GM18526 (cell line): ENCODE results near the gene PRKAR2B.

Source experiments
- POLR2A ChIP-seq: IDR thresholded peaks from 3 replicates; pipeline ENCODE4 v1.6.1; 2011; ENCODE audit not compliant: insufficient read length; ENCODE audit errors: extremely low read depth

PRKAR2B gene

DNA sequence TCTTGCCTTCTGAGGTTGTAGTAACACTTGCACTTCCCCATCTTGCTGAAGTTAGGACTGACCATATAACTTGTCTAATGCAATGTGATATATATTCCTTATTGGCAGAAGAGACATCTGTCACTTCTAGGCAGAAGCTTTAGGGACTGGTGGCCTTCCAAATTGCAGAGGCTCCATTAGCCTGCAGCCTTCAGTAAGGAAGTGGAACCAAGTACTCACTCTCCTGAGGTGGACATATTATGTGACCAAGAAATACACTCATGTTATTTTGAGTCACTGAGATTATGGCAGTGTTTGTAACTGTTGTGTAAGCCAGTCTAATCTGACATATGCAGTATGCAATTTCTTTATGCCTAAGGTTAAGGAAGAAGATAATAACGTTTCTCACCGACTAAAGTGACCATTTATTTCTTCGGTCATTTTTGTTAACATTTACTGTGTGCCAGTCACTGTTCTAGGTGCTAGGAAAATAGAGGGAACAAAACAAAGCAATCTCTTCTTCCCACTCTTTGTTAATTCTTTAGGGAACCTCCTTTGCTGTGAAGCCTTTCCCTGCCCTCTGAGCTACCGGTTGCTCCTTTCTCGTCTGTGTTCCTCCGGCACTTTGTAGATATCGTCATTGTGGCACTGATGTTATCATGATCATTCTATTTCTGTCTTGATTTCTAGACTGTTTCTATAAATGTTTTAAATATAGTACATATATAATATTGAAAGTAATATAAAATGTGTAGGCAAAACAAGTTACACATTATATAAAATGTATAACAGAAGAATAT lies 71.4 kb downstream of the PRKAR2B start:
- TF ChIP-seq POLR2A: no peak

DNA sequence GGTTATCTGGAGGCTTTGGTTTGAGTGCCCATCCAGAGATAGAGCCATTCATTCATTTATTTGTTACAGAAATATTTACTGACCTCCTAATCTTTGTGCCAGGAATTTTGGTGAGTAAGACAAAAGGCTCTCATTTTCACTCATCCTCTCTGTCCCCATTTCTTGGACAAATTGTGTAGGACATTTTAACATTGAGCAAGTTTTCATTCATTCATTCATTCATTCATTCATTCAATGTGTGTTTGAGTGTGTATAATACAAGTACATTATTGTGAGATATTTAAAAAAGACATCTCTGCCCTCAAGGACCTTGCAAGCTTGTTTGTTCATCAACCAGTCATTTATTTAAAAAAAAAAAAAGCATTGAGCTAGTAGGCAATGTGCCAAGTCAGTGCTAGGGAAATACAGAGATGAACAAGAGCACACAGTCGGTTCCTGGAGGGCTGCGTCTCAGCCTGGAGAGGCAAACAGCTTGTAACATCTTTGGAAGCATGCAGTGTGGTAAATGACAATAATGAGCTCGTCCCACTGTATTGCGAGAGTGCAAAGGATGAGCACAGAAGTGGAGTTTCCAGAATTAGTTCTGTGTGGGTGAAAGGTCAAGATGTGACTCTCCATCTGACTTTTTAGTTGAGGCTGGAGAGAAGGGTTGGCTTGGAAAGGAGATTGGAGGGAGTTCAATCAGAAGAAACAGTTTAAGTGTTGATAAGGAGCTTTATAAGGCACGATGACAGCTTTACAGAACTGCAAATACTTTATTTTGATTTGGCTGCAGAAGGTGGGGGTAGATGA lies 73.8 kb downstream of the PRKAR2B start:
- no peak for TF ChIP-seq POLR2A

DNA sequence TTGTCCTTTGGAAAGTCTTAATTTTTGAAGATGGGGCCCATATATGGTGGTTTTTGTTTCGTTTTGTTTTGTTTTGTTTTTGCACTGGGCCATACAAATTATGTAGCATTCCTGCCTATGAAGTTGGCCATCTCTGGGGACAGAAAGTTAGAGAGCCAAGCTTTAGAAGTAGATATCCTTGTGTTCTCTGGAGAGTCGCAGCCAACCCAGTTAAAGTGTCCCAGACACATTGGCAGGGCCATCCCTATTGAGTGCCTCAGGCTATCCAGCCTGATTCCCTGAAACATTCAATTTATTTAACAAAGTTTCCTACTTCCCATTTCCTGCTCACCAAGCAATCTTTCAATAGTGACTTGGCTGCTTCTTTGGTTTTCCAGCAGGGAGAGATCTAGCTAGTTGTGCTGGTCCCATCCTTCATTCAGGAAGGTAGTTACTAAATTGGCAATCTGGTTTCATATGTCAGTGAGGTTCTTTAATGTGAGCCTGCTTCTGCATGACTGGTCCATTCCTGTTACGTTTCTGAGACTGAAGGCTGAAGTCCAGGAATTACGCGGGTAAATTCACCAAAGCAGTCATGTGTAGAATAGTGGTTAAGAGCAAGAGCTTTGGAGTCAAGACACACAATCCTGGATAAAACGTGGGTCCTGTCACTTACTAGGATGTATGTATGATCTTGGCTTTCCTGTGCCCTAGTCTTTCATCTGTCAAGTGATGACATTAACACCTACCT lies 75.0 kb downstream of the PRKAR2B start:
- TF ChIP-seq POLR2A: no peak

DNA sequence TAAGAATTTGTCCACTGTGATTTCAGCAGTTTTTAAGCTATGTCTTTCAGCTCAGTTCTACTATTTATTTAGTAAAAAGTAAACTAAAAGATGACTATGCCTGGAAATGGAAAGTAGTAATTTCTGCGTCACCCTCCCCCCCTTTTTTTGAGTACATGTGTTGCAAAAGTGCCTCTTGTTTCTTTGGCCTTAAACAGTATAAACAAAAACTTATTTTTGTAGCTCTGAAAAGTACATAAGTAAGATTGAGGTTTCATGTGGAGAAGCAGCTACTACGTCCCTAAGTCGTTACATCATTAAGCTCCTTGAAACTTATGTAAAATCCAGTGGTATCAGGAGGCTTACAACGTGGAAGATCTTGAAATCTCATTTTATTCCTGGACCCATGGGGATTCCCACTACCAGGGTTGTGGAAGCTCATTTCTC lies 78.0 kb downstream of the PRKAR2B start:
- TF ChIP-seq POLR2A: no peak

DNA sequence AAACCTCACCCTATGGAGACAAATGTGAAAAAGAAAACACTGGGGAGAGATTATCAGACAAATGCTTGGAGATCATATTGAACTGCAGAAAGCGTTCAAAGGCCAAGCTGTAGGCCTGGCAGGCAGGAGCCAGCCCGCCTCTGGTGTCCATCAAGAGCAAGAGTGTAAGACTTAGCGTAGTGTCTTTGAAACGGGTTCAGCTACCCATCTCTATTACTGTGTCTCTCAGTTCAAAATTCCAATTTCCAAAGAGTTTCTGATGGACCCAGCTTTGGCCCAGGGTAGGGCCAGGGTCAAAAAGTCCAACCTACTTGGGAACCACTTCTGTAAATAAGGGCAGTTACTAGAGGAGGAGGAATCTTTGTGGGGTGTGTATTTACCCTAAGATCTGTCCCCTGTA lies 78.9 kb downstream of the PRKAR2B start:
- no peak for TF ChIP-seq POLR2A

DNA sequence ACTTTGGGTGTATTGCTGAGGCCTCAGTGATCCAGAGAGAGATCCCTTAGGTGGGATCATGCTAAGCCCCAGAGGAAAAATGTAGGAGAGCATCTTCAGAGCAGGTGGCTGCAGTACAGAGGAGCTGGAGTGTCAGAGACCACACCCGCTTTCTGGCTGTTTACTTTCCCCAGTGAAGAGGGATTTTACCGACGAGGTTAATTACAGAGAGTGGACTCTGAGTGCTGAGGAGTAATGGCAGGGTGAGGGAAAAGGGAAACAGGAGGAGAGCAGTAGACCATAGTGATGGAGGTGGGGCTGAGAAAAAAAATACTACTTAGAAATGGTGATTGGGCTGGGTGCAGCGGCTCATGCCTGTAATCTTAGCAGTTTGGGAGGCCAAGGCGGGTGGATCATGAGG lies 81.0 kb downstream of the PRKAR2B start:
- TF ChIP-seq POLR2A: no peak

DNA sequence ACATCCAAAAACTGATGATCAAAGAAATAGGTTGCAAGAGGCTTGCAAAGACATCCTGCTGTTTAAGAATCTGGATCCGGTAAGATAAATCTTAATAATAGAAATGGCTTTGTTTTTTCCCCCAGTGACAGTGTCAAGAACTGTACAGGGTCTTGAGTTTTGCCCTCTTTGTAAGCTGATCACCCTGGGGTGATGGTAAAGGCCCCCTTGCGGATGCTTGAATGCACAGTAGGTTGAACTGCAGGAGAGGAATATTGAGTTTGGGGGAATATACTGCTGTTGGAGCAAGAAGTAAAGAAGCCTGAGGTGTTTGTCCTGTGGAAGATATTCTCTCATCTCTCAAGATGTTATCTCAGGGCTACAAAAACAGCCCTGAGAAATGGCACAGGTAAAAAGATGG lies 83.7 kb downstream of the PRKAR2B start:
- TF ChIP-seq POLR2A: no peak

DNA sequence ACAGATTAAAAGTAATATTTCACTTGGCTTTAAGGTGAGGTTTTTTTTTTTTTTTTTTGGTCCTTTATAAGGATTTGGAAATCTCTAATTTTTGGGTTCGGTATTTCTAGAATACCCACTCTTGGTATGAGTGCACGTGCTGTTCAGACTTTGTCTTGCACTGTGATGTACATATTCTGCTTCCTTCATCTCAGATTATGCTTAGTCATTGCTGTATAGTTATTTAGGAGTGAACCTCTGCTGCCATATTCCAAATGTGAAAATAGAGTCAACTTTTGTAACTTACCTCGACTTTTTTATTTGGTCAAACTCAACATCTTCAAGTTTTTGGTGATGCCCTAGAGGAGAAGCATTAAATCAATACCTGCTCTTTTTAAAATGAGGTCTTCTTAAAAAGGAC lies 84.2 kb downstream of the PRKAR2B start:
- TF ChIP-seq POLR2A: no peak

DNA sequence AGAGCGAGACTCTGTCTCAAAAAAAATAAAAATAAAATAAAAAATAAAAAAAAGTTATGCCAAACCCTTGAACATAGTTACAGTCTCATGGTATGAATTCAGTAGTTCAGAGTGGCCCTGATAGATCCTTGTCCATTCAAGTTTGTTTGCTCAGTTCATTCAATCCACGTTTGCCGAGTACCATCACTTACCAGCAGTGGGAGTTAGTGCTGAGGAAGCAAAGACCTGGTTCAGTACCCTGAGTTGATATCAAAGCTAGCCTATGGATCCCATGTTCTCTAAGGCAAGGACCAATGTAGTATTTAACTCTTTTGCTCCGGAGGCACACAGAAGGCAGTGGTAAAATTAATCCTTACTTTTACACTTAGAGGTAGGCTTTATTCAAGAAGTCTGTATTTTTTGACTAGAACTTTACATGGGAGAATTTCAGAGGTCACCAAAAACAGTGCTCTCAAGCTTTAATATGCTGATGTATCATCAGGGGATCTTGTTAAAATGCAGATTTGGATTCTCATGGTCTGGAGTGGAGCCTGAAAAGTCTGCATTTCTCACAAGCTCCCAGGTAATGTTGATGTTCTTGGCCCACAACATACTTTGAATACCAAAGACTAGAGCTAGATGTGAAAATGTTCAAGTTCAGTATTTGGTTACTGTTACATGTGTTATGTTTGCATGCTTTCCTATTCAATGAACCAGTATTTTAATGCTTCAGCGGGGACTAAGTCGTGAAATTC lies 86.1 kb downstream of the PRKAR2B start:
- TF ChIP-seq POLR2A: no peak

DNA sequence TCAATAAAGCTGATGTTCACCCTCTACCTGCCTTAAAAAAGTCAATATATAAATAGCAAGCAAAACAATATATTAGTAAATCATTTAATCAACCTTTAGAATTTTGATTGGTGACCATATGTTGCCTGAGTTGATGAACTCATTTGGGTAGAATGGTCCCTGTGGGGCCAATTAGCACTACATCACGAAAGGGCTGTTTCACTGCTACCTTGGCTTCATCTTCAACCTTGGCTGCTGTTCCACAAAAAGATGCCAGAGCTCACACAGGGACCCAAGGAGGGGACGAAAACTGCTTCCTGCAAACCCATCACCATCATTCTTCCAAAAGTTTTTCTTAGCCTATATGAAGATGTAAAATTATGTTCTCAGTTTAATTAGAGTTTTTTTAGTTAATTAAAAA lies 88.9 kb downstream of the PRKAR2B start:
- TF ChIP-seq POLR2A: no peak

DNA sequence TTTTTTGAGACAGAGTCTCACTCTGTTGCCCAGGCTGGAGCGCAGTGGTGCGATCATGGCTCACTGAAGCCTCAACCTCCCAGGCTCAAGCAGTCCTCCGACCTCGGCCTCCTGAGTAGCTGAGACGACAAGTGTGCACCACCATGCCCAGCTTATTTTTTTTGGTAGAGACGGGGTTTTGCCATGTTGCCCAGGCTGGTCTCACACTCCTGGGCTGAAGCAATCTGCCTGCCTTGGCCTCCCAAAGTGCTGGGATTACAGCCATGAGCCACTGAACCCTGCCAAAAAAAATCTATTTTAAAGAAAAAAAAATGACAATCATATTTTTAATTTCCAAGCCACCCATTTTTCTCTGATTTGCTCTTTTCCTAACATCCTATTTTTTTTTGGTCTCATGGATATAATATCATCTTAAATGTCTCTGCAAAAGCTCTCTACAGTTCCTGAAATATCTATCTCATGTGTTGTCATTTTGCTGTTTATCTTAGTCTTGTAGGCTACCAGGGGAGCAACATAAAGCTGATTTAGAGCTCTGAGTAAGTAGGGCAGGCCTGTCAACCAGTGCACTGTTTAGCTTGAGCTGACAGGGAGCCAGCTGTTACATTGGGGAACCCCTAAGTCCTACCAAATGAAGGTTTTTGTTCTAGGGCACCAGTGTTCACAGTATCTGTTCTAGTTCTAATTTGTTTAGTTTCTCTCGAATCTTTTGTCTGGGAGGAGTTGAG lies 94.4 kb downstream of the PRKAR2B start:
- TF ChIP-seq POLR2A: no peak

DNA sequence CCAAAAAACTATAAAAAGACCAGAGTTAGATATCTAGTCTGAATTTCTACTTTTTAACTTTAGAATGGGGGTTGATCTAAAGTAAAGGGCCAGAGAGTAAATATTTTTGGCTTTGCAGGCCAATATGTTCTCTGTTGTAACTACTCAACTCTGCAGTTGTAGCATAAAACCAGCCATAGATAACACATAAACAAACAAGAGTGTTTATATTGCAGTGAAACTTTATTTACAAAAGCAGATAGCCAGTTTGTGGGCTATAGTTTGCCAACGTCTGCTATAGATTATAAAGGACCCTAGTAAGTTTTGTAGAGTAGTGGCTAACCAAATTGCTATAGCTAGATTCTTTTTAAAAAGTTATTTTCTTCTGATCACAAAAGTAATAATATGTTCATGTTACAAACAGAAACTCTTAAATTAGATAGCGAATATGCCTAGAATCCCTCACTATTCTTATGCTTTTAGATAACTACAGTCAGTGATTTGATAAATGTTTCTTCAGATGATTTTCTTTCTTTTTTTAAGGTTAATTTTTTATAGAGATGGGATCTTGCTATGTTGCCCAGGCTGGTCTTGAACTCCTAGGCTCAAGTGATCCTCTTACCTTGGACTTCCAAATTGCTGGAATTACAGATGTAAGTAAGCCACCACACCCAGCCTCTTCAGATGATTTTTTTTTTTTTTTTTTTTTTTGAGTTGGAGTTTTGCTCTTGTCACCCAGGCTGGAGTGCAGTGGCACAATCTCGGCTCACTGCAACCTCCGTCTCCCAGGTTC lies 100.7 kb downstream of the PRKAR2B start:
- no peak for TF ChIP-seq POLR2A

DNA sequence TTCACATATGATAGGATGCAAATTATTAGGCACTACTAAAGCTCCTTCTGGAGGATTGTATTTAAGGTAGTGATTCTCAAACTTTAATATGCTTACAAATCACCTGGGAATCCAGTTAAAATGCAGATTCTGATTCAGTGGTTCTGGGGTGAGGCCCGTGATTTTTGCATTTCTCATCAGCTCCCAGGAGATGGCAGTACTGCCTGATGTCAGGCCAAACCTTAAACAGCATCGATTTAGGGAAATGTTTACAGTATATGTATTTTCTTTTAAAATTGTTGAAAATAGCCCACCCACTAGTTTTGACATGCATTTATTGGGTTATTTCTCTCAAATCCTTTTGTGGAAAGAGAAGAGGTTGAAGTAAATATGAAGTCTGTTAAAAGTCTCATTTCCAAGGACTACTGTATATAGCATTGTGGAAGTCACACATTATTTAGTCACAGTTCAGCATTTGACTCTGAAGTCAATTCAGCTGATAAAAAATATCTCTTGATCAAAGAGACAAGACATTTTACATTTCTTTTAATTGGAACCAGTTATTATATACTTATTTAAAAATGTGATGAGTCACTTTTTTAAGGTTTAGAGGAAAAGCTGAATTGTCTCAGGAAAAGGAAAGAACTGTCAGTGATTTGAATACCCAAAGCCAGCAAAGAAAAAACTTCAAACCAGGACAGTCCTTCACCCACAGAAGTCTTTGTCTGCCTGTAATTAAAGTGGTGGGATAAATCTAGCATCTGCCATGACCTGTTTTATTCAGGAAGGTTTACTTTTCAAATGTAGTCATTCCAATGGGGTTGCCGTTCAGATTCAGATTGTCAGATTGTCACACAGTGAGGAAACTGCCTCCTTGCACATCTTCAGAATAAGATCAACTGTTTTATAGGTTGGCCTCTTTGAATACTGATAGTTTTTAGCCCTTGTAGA lies 103.2 kb downstream of the PRKAR2B start:
- no peak for TF ChIP-seq POLR2A

DNA sequence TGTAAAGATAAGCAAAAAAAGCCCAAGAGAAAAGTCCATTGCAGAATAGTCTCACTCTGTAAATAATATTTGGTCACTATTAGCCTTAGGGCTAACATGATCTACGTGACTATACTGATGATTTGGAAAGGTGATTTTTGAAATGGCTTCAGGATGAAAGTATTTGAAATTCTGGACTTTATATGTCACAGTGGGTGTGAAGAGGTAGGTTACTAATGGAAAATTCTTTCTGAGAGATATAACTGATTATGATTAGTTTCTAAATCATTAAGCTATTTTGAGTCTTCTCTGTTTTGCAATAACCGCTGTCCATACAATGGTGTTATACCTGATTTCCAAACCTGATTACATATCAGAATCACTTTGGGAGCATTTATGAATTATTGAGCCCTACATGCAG lies 104.2 kb downstream of the PRKAR2B start:
- TF ChIP-seq POLR2A: no peak
